NT2/D1 (cell line): ENCODE data around the gene ARHGEF26.

ENCODE experiments used
- DNase-seq: peaks from one replicate; pipeline ENCODE4 v3.0.0-alpha.2; 2011; ENCODE audit warnings: low read depth, low spot score
- H3K27me3 ChIP-seq: 2 replicates; pipeline ENCODE4 v1.6.0; 2011; ENCODE audit warnings: mild to moderate bottlenecking; ENCODE audit not compliant: insufficient read length, insufficient read depth
- H3K36me3 ChIP-seq: 2 replicates; pipeline ENCODE4 v1.6.1; 2011; ENCODE audit warnings: mild to moderate bottlenecking, low read length, mixed read lengths; ENCODE audit not compliant: insufficient read depth, insufficient read length
- H3K4me1 ChIP-seq: 2 replicates; pipeline ENCODE4 v1.5.1; 2011; ENCODE audit not compliant: insufficient read depth, insufficient read length
- H3K4me3 ChIP-seq: 2 replicates; pipeline ENCODE4 v1.5.1; 2011; ENCODE audit warnings: low read depth; ENCODE audit not compliant: insufficient read length
- H3K9ac ChIP-seq: 2 replicates; pipeline ENCODE4 v1.6.0; 2011; ENCODE audit warnings: low read depth; ENCODE audit not compliant: insufficient read length
- H3K9me3 ChIP-seq: 2 replicates; pipeline ENCODE4 v1.5.1; 2011; ENCODE audit warnings: mild to moderate bottlenecking, low read length; ENCODE audit not compliant: insufficient read depth
- SUZ12 ChIP-seq: IDR thresholded peaks from 2 replicates; pipeline ENCODE4 v1.6.1; 2011; ENCODE audit not compliant: insufficient read length, insufficient read depth; ENCODE audit errors: extremely low read depth
- YY1 ChIP-seq: IDR thresholded peaks from 2 replicates; pipeline ENCODE4 v1.6.1; 2011; ENCODE audit not compliant: insufficient read length, insufficient read depth
- ZNF274 ChIP-seq: IDR thresholded peaks from 2 replicates; pipeline ENCODE4 v1.6.1; 2011; ENCODE audit warnings: mild to moderate bottlenecking, low read depth, low read length

ARHGEF26 gene

GRCh38 chr3:154176036-154176435, 54.8 kb downstream of the ARHGEF26 start:
- no peaks in the 10 kb centered on the region for H3K36me3 ChIP-seq
- no peak for TF ChIP-seq YY1
- TF ChIP-seq ZNF274: no peak
- no peak for TF ChIP-seq SUZ12
- DNase-seq: no peak

GRCh38 chr3:154177406-154177805, 56.2 kb downstream of the ARHGEF26 start:
- no peaks in the 10 kb centered on the region for H3K36me3 ChIP-seq
- no peak for DNase-seq
- H3K9ac ChIP-seq: no peak overlapping the region
- H3K4me1 ChIP-seq: peaks cover 3% of the 10 kb centered on the region
- H3K9me3 ChIP-seq: no peaks in the 10 kb centered on the region
- H3K4me3 ChIP-seq: no peak overlapping the region
- no peaks in the 10 kb centered on the region for H3K27me3 ChIP-seq
- no peak for TF ChIP-seq SUZ12
- TF ChIP-seq ZNF274: no peak
- TF ChIP-seq YY1: no peak

More at GRCh38 chr3:154176036-154176435, 54.8 kb downstream of the ARHGEF26 start:
- H3K4me3 ChIP-seq: no peak overlapping the region
- H3K9ac ChIP-seq: no peak overlapping the region
- H3K9me3 ChIP-seq: no peaks in the 10 kb centered on the region
- no peaks in the 10 kb centered on the region for H3K27me3 ChIP-seq
- peaks cover 3% of the 10 kb centered on the region for H3K4me1 ChIP-seq

GRCh38 chr3:154178172-154178571, 57.0 kb downstream of the ARHGEF26 start:
- TF ChIP-seq SUZ12 (no peak), ZNF274 (no peak), YY1 (no peak)
- H3K36me3 ChIP-seq: no peaks in the 10 kb centered on the region
- H3K27me3 ChIP-seq: no peaks in the 10 kb centered on the region
- H3K4me1 ChIP-seq: peaks cover 3% of the 10 kb centered on the region
- H3K9ac ChIP-seq: no peak overlapping the region
- H3K9me3 ChIP-seq: no peaks in the 10 kb centered on the region
- no peak for DNase-seq
- no peak overlapping the region for H3K4me3 ChIP-seq

- no peak overlapping the region for H3K9ac ChIP-seq
- peaks cover 3% of the 10 kb centered on the region for H3K4me1 ChIP-seq
- H3K9me3 ChIP-seq: no peaks in the 10 kb centered on the region
- no peak for TF ChIP-seq YY1
- no peak for TF ChIP-seq SUZ12
- TF ChIP-seq ZNF274: no peak
- H3K36me3 ChIP-seq: no peaks in the 10 kb centered on the region
- no peaks in the 10 kb centered on the region for H3K27me3 ChIP-seq
- no peak overlapping the region for H3K4me3 ChIP-seq
- DNase-seq: no peak
Measured at GRCh38 chr3:154180836-154181691, 59.9 kb downstream of the ARHGEF26 start.

GRCh38 chr3:154182322-154182922, 61.2 kb downstream of the ARHGEF26 start:
- DNase-seq: no peak

GRCh38 chr3:154182975-154183374, 61.8 kb downstream of the ARHGEF26 start:
- Histone ChIP-seq H3K27me3 (no peaks in the 10 kb centered on the region), H3K4me3 (no peak overlapping the region), H3K36me3 (no peaks in the 10 kb centered on the region), H3K9ac (no peak overlapping the region), H3K9me3 (no peaks in the 10 kb centered on the region), H3K4me1 (no peaks in the 10 kb centered on the region)
- TF ChIP-seq ZNF274: no peak
- no peak for TF ChIP-seq YY1
- no peak for TF ChIP-seq SUZ12
- no peak for DNase-seq

More at GRCh38 chr3:154182322-154182922, 61.2 kb downstream of the ARHGEF26 start:
- no peaks in the 10 kb centered on the region for H3K4me1 ChIP-seq
- no peaks in the 10 kb centered on the region for H3K36me3 ChIP-seq
- TF ChIP-seq ZNF274 (no peak), SUZ12 (no peak), YY1 (no peak)
- H3K9me3 ChIP-seq: no peaks in the 10 kb centered on the region
- H3K27me3 ChIP-seq: no peaks in the 10 kb centered on the region
- H3K4me3 ChIP-seq: no peak overlapping the region
- H3K9ac ChIP-seq: no peak overlapping the region

GRCh38 chr3:154184582-154184981, 63.4 kb downstream of the ARHGEF26 start:
- Histone ChIP-seq H3K4me1 (no peaks in the 10 kb centered on the region), H3K9ac (no peak overlapping the region), H3K9me3 (no peaks in the 10 kb centered on the region), H3K27me3 (no peaks in the 10 kb centered on the region), H3K36me3 (peaks cover 2% of the 10 kb centered on the region), H3K4me3 (no peak overlapping the region)
- no peak for TF ChIP-seq ZNF274
- TF ChIP-seq YY1: no peak
- no peak for TF ChIP-seq SUZ12
- no peak for DNase-seq
